Bronchial epithelial cell (primary cell): ENCODE results near the gene ABCC8. TPM values are rescaled to one million over a fixed set of nuclear protein-coding genes. Genes with fewer than 3 reads are reported as not detected.

Experiments used
- DNase-seq: peaks from one replicate; pipeline ENCODE4 v3.0.0-alpha.2; 2010; ENCODE audit warnings: low read depth
- FAIRE-seq: peaks from 2 replicates; lab custom pipeline; 2011; peaks lifted over from hg19 to GRCh38; lab: Jason Lieb, UNC
- H3K27me3 ChIP-seq: 2 replicates; pipeline ENCODE4 v1.5.1; 2011; ENCODE audit warnings: low read length; ENCODE audit not compliant: control insufficient read depth, insufficient read depth
- H3K36me3 ChIP-seq: 2 replicates; pipeline ENCODE4 v1.5.1; 2011; ENCODE audit warnings: low read length; ENCODE audit not compliant: control insufficient read depth, insufficient read depth
- H3K4me3 ChIP-seq: 2 replicates; pipeline ENCODE4 v1.5.1; 2011; ENCODE audit warnings: mild to moderate bottlenecking, low read depth, low read length, control low read depth
- total RNA-seq: library from RNA; depleted of rRNA; stranded (reverse); fragments of >200 nt; gene quantifications from 2 replicates; pipeline ENCODE4 v1.2.1, GENCODE V29; 2014
- TF ChIP-seq, protein P1 (sequence below): IDR thresholded peaks from 2 replicates; pipeline ENCODE4 v1.5.1; 2011; ENCODE audit warnings: mild to moderate bottlenecking, moderate library complexity, low read length, control low read depth, inconsistent platforms; ENCODE audit not compliant: insufficient read depth, severe bottlenecking

Gene ABCC8
- total RNA-seq, 1 donor from 2014 or later = not detected

DNA sequence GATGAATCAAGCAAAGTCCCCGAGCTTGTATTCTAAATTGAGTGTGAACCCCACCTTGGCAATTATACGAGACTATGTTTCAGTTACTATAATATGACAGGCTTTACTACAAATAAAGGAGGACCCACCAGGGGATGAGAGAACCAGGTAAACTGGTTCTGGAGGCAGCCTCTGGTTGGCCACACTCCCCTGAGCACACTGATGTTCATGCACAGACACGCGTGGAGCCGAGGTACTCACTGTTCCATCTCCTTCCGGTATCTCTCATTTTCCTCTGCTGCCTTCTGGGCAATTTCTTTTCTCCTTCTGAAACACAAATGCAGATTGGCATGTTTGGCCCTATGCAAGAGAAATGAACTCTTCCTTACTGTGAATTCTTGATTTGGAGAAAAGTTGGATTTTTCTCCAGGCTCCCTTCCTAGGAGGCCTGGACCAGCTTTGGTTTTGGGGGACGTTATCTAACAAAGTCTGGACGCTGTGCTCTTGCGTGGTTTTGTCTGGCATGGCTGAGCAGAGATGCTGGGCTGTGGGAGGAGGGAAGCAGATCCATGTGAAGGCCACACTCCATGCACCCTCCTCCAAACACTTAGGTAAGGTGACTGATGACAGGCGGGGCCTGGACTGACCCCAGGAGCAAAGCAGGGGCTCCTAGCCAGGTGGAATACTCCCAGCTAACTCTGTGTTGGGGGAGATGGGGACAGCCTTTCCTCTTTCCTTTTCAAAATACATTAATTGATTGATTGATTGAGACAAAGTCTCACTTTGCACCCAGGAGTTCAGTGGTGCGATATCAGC is 44.7 kb upstream of the ABCC8 start:
- no peak for FAIRE-seq
- Histone ChIP-seq H3K36me3 (no peaks in the 10 kb centered on the region), H3K27me3 (no peaks in the 10 kb centered on the region), H3K4me3 (no peak overlapping the region)
- TF ChIP-seq, protein P1, sequence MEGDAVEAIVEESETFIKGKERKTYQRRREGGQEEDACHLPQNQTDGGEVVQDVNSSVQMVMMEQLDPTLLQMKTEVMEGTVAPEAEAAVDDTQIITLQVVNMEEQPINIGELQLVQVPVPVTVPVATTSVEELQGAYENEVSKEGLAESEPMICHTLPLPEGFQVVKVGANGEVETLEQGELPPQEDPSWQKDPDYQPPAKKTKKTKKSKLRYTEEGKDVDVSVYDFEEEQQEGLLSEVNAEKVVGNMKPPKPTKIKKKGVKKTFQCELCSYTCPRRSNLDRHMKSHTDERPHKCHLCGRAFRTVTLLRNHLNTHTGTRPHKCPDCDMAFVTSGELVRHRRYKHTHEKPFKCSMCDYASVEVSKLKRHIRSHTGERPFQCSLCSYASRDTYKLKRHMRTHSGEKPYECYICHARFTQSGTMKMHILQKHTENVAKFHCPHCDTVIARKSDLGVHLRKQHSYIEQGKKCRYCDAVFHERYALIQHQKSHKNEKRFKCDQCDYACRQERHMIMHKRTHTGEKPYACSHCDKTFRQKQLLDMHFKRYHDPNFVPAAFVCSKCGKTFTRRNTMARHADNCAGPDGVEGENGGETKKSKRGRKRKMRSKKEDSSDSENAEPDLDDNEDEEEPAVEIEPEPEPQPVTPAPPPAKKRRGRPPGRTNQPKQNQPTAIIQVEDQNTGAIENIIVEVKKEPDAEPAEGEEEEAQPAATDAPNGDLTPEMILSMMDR = no peak
- DNase-seq = peak; percentile 25

DNA sequence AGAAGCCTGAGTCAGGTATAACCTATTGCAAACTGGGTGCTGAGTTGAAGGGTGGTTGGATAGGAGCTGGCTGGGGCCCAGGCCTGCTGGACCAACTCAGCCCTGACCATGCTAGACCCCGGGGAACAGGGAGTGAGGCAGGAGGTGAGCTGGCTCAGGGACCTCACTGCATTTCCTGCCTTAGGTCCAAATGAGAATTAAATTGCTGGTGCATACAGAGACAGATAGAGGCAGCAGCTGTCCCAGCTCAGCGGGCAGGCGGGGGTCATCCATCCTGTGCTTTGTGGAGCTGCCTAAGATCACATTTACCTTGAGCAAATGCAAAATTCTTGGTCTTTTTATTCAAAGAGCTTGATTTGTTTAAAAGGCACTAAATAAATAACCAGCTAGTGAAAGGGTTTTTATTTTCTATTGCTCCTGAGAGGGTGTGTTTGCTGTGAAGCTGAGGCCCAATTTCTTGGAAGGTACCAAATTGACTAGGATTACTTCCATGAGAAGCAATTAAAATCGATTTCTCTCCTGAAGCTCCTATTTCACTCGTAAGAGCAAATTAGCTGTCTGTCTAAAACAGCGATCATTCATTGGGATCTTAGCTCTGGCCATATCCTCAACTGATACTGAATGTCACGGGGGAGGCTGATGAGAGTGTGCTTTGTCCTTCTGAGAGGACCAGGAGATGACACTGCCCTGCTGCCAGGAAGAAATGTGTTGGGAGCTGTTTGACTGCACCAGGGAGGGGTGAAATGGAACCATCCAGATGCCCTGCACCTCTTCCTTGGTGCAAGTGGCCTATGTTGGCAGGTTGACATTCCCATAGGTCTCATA is 42.6 kb upstream of the ABCC8 start:
- Histone ChIP-seq H3K36me3 (no peaks in the 10 kb centered on the region), H3K27me3 (no peaks in the 10 kb centered on the region), H3K4me3 (no peak overlapping the region)
- DNase-seq (no peak), FAIRE-seq (peak; percentile 47)
- TF ChIP-seq, protein P1 = no peak

DNA sequence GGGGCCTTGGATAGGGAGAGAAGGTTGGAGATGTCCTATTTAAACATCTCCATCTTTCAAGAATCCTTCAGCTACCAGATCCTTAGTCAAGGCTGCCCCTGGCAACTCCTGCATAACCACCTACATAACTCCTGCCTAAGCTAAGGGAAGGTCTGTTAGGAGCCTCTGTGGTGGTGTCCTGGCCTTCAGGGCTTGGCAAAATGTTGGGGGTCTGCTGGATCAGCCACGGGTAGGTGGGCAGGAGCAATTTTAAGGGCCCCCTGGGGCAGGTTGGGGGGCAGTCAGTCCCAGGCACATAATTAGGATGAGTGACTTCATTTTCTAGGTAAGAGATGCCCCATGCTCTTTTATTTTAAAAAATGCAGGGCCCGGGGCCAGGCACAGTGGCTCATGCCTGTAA is 41.7 kb upstream of the ABCC8 start:
- no peaks in the 10 kb centered on the region for H3K36me3 ChIP-seq
- H3K4me3 ChIP-seq = no peak overlapping the region
- no peak for FAIRE-seq
- TF ChIP-seq, protein P1 = no peak
- H3K27me3 ChIP-seq = no peaks in the 10 kb centered on the region
- DNase-seq = no peak

DNA sequence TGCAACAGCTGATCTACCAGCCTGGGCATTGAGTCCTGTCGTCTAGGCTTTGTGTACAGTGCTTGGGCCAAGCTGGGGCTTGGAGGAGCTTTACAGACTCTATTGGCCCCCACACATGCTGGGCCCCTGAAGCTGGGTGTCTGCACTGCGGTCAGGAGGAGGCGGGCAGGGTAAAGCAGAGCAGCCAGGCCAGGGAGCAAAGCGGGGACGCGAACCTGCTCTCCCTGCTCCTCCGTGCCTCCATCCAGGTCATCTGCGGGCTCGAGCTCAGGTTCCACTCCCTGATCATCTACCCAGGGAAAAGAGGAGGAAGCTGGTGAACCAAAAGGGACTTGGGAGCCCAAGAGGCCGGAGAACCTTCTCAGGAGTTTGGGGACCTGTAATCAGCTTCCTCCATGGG is 40.5 kb upstream of the ABCC8 start:
- FAIRE-seq = no peak
- H3K27me3 ChIP-seq = no peaks in the 10 kb centered on the region
- TF ChIP-seq, protein P1 = no peak

DNA sequence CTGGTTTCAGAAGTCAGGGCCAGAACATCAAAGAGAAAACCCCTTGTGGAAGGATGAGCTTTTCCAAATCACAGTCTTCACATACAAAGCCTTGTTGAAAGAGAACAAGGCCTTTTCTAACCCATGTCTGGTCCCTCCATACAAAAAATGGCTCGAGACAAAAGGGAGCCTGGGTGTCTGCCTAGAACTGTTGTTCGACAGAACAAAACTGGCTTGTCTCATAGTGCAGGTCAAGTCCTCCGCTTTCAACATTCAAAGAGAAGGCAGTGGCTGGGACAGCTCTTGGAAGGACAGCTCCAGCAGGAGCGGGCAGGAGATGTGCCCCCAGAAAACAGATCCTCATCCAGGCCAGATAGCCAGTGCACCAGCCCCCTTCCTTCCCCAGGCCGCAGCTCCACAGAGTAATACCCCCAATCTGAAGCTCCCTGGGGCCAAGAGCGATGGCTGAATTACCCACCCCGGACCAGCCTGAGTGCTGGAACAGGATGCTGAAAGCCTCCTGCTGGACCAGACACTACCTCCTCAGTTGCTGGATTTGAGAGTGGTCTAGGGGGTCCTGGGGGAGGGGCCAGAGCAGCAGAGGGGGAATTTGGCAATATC is 40.0 kb upstream of the ABCC8 start:
- FAIRE-seq = no peak
- Histone ChIP-seq H3K36me3 (no peaks in the 10 kb centered on the region), H3K27me3 (no peaks in the 10 kb centered on the region), H3K4me3 (no peak overlapping the region)
- DNase-seq = no peak
- TF ChIP-seq, protein P1 = no peak

More for the DNA sequence above, 40.5 kb upstream of the ABCC8 start:
- Histone ChIP-seq H3K36me3 (no peaks in the 10 kb centered on the region), H3K4me3 (no peak overlapping the region)
- no peak for DNase-seq
